Body of pancreas (tissue), 4 donors: ENCODE results near the gene FAH.

Source experiments
- POLR2A ChIP-seq, 3 donors: fragments of 450-650 bp; IDR thresholded peaks; one replicate each; pipeline ENCODE4 v1.6.1; 2016; ENCODE audit warnings: antibody characterized with exemption in 3 of 3, mild to moderate bottlenecking in 2 of 3
- TF ChIP-seq, protein P1 (sequence below), 7 experiments: fragments of 450-650 bp in 4 of 7; fragments of 200-600 bp in 3 of 7; sonication (generic) in 3 of 7; IDR thresholded peaks; one replicate each; pipeline ENCODE4 v1.5.1; 2016 to 2019; ENCODE audit warnings: antibody characterized with exemption in 7 of 7

DNA sequence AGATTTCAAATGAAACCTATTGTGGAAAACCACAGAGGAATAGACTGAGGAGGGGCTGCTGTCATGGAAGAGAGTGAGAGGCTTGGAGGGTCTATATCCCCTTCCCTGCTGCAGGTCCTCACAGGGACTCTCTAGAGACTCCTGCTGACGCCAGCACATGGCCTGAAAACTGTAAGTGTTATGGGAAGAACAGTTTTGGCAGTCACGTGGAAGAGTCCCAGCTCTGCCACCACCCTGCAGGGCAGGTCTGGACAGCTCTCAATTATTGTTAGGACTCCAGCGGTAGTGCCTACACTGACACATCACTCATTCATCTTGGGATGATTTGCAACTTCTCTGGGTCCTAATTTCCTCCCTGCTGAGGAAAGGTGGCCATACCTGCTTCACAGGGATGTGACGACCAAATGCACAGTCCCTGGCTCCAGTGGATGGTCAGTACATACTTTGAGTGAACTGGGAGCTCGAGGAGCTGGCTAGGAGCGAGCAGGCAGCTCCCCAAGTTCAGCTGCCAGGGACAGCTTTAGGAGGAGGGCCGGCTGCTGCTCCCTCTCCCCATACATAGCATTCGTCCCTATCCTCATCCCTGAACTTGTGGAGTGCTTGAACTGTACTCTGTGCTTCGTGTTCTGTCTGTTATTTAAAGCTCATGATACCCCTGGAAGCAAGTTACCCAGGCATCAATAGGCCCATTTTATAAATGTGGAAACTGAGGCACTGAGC lies 50.0 kb downstream of the FAH start:
- TF ChIP-seq, protein P1, sequence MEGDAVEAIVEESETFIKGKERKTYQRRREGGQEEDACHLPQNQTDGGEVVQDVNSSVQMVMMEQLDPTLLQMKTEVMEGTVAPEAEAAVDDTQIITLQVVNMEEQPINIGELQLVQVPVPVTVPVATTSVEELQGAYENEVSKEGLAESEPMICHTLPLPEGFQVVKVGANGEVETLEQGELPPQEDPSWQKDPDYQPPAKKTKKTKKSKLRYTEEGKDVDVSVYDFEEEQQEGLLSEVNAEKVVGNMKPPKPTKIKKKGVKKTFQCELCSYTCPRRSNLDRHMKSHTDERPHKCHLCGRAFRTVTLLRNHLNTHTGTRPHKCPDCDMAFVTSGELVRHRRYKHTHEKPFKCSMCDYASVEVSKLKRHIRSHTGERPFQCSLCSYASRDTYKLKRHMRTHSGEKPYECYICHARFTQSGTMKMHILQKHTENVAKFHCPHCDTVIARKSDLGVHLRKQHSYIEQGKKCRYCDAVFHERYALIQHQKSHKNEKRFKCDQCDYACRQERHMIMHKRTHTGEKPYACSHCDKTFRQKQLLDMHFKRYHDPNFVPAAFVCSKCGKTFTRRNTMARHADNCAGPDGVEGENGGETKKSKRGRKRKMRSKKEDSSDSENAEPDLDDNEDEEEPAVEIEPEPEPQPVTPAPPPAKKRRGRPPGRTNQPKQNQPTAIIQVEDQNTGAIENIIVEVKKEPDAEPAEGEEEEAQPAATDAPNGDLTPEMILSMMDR (IDR thresholded peaks at IDR 0.05): no peak
- TF ChIP-seq POLR2A (IDR thresholded peaks at IDR 0.05): no peak
